Measurements from ENCODE around the gene SLC35G6. TPM values are rescaled to one million over a fixed set of nuclear protein-coding genes. Genes with fewer than 3 reads are reported as not detected.
A peak's percentile ranks its signal among the peaks of the same experiment; 100 is the strongest.

The SLC35G6 gene
- total and polyA plus RNA-seq, 2 of the 13 experiments (the other 11 are each of a cell fraction or from before 2014, with no cell fraction given) = 0.07 TPM; not detected in 1

DNA sequence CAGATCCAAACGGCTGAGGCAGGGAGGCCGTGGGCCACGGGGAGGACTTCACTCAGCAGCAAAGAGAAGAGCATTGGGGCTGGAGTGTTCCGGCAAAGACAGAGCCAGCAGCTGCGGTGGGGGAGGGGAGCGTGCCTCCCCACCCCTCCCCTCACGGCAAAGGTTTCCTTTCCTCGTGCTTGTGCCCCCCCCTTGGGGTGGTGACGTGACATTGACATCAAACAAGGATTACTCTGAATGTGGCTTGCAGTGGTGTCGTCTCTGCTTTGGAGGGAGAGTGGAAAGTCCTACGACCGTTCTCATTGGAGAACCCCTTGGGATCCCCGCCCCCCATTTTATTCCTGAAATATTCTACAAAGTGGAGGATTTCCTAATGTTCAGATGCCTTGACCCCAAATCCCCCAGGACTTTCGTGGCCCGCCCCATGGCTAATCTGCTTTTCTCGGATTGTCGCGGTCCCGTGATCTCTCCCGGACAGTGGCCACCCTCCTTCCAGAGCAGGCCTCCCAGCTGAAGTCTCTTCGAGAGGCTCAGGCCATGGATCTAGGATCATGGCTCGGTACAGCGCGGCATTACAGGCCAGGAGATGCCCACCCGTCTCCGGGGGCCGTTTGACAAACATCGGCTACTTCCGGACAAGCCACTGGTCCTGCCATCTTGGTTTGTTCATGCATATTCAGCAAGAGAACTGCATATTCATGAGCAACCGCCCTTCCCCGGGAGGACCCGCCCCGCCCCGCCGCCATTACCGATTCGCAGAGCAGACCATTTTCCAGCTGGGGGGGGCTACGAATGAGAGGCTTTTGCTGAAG lies 2.2 kb downstream of the SLC35G6 start (continued):
- peak; percentile 44; the same call in 1 of the 2 replicates for TF ChIP-seq KAT8 (CRISPR knock-in tag; IDR thresholded peaks at IDR 0.05)

DNA sequence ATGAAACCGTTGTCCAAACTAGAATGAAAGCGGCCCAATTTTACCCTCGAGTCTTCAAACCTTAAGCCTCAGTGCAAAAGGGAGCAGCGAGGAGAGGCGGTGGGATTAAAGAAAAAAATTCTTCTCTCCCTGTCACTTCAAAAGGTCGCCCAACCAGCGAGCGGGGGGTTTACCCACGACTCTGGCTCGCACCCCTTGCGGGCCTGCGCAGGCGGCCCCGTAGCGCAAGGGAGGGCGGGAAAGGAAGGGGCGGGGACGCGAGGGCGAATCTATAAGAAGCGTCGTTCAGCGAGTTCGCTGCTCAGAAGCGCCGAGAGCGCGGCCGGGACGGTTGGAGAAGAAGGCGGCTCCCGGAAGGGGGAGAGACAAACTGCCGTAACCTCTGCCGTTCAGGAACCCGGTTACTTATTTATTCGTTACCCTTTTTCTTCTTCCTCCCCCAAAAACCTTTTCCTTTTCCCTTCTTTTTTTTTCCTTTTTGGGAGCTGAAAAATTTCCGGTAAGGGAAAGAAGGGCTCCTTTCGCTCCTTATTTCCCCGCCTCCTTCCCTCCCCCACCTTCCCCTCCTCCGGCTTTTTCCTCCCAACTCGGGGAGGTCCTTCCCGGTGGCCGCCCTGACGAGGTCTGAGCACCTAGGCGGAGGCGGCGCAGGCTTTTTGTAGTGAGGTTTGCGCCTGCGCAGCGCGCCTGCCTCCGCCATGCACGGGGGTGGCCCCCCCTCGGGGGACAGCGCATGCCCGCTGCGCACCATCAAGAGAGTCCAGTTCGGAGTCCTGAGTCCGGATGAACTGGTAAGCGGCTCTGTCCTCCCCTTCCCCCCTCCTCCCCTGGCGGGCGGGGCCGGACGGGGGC lies 3.0 kb downstream of the SLC35G6 start, which contains the start of gene POLR2A:
Gene POLR2A (plus strand): TSS at position 300 of the 852 bp plus-strand sequence.
- ATAC-seq (peak; percentile 72), DNase-seq (ENCODE audit: low spot score) (peak; percentile 96), FAIRE-seq (peak; percentile 87)
- no peaks in the 10 kb centered on the region; a peak in 1 of 5 replicates for H3K36me3 ChIP-seq (replicated peaks in 1 of 2; ENCODE audit: control insufficient read depth in 1 of 2, insufficient read depth in 2 of 2, low read length in 2 of 2)
- peak within 1 kb of the TSS; percentile 75 to 92 (median 90) for H3K4me3 ChIP-seq (replicated peaks in 1 of 3; ENCODE audit: insufficient read depth in 1 of 3, low read depth in 2 of 3, low read length in 3 of 3)
- H3K9ac ChIP-seq (ENCODE audit: insufficient read depth, low read depth, low read length) = peak within 1 kb of the TSS; percentile 95
- H4K20me1 ChIP-seq (ENCODE audit: insufficient read depth, low read length) = peaks cover 31% of the 10 kb centered on the region
- no peaks in the 10 kb centered on the region; a peak in 2 of 5 replicates for H3K27me3 ChIP-seq (ENCODE audit: control insufficient read depth in 1 of 2, insufficient read depth in 2 of 2, low read length in 2 of 2)
- H3K4me2 ChIP-seq (ENCODE audit: low read depth, low read length) = peak within 1 kb of the TSS; percentile 99
- no peaks in the 10 kb centered on the region for H3K9me3 ChIP-seq (ENCODE audit: low read length)
- POLR2A ChIA-PET = interaction anchor here (0.8 to 5.5 kb wide), 22 partner anchors 8 to 438 kb away, joined by 3 to 41 read pairs (median 6); partner anchors contain the start of genes ASGR2, ATP1B2, CD68 and CHRNB1
- peak within 1 kb of the TSS; percentile 77 for H2AFZ ChIP-seq (ENCODE audit: low read length)
- CTCF ChIA-PET (ENCODE audit: low intra/inter-chr PET ratio, low total read pairs) = no interaction called here
- in situ Hi-C loops (cut with HindIII; ENCODE audit: extremely low pct_ligation_motif_present, low pct_unique_long_range_greater_than_20kb) = no loop called here
- intact Hi-C loops (cut with micrococcal nuclease; ENCODE audit: unreplicated experiment) = loop anchor here (5.0 kb wide), 3 partner anchors 37 to 127 kb away; partner anchors contain the start of genes CHRNB1, TMEM256 and TMEM95
- H3K27ac ChIP-seq (ENCODE audit: extremely low read length, insufficient read depth, low read length) = peak within 1 kb of the TSS; percentile 100
- H3K79me2 ChIP-seq (ENCODE audit: insufficient read depth, low read length) = peaks cover 47% of the 10 kb centered on the region
- H3K4me1 ChIP-seq (ENCODE audit: insufficient read depth, low read length) = peaks cover 65% of the 10 kb centered on the region
- no TSS peak for BruUV-seq (replicated peaks)
- WGBS (ENCODE audit: low lambda C conversion rate) = 2% methylated on average over 52 of the region's 64 CpGs
- TF ChIP-seq FOXK1 (CRISPR knock-in tag; IDR thresholded peaks at IDR 0.05; ENCODE audit: borderline replicate concordance, low read depth) (peak; percentile 61; the same call in 1 of the 2 replicates), RFX1 (IDR thresholded peaks at IDR 0.05) (no peak), GATAD1 (CRISPR knock-in tag; IDR thresholded peaks at IDR 0.05) (peak; percentile 67), ZNF317 (CRISPR knock-in tag; IDR thresholded peaks at IDR 0.05) (no peak; the same call in 1 of the 2 replicates), SMAD1 (CRISPR knock-in tag; IDR thresholded peaks at IDR 0.05; ENCODE audit: borderline replicate concordance, low read depth) (peak; percentile 34; the same call in 1 of the 2 replicates), ZNF570 (CRISPR knock-in tag; IDR thresholded peaks at IDR 0.05; ENCODE audit: borderline replicate concordance) (peak; percentile 60; the same call in 1 of the 2 replicates), HDAC1 (CRISPR knock-in tag; IDR thresholded peaks at IDR 0.05) (peak; percentile 76; the same call in 1 of the 2 replicates), ZNF619 (CRISPR knock-in tag; IDR thresholded peaks at IDR 0.05) (no peak; the same call in none of the 2 replicates), ZNF354B (CRISPR knock-in tag; IDR thresholded peaks at IDR 0.05) (no peak), RAD21 (CRISPR knock-in tag; IDR thresholded peaks at IDR 0.05) (peak; percentile 44; the same call in 1 of the 2 replicates)
- TF ChIP-seq, protein P1, sequence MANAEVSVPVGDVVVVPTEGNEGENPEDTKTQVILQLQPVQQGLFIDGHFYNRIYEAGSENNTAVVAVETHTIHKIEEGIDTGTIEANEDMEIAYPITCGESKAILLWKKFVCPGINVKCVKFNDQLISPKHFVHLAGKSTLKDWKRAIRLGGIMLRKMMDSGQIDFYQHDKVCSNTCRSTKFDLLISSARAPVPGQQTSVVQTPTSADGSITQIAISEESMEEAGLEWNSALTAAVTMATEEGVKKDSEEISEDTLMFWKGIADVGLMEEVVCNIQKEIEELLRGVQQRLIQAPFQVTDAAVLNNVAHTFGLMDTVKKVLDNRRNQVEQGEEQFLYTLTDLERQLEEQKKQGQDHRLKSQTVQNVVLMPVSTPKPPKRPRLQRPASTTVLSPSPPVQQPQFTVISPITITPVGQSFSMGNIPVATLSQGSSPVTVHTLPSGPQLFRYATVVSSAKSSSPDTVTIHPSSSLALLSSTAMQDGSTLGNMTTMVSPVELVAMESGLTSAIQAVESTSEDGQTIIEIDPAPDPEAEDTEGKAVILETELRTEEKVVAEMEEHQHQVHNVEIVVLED (CRISPR knock-in tag; IDR thresholded peaks at IDR 0.05; ENCODE audit: borderline replicate concordance) = peak; percentile 22; the same call in 1 of the 2 replicates
- TF ChIP-seq, protein P2, sequence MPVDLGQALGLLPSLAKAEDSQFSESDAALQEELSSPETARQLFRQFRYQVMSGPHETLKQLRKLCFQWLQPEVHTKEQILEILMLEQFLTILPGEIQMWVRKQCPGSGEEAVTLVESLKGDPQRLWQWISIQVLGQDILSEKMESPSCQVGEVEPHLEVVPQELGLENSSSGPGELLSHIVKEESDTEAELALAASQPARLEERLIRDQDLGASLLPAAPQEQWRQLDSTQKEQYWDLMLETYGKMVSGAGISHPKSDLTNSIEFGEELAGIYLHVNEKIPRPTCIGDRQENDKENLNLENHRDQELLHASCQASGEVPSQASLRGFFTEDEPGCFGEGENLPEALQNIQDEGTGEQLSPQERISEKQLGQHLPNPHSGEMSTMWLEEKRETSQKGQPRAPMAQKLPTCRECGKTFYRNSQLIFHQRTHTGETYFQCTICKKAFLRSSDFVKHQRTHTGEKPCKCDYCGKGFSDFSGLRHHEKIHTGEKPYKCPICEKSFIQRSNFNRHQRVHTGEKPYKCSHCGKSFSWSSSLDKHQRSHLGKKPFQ (CRISPR knock-in tag; IDR thresholded peaks at IDR 0.05; ENCODE audit: insufficient replicate concordance) = no peak
- TF ChIP-seq, protein P3, sequence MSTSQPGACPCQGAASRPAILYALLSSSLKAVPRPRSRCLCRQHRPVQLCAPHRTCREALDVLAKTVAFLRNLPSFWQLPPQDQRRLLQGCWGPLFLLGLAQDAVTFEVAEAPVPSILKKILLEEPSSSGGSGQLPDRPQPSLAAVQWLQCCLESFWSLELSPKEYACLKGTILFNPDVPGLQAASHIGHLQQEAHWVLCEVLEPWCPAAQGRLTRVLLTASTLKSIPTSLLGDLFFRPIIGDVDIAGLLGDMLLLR (CRISPR knock-in tag; IDR thresholded peaks at IDR 0.05) = no peak

All from HepG2 (cell line).